Lung (tissue), 12 donors: ENCODE measurements around the gene GNAS-AS1. TPM values are rescaled to one million over a fixed set of nuclear protein-coding genes. Genes with fewer than 3 reads are reported as not detected.
"Not testable (repeated sequence)": the region's sequence is repeated elsewhere in the genome, so short reads cannot be mapped to it uniquely, and the experiment has no call there.

Experiments used
- ATAC-seq: fragments of 200-7000 bp; cut with Tn5 transposase; one replicate; pipeline ENCODE4 v1.9.1; 2020; ENCODE audit warnings: moderate number of reproducible peaks; ENCODE audit not compliant: insufficient read depth, low FRiP score
- DNase-seq, 3 donors: peaks; one replicate each; pipeline ENCODE4 v3.0.0-alpha.2; 2013 to 2017
- H3K27ac ChIP-seq, 2 donors: one replicate each; pipeline ENCODE4 v1.5.1; 2013; ENCODE audit warnings: mild to moderate bottlenecking in 2 of 2, moderate library complexity in 2 of 2, control low read depth in 1 of 2, inconsistent platforms in 1 of 2, low read depth in 1 of 2, low read length in 1 of 2
- H3K27me3 ChIP-seq, 3 donors: one replicate each; pipeline ENCODE4 v1.5.1; 2013; ENCODE audit warnings: low read length in 2 of 3; ENCODE audit not compliant: control insufficient read depth in 3 of 3, insufficient read depth in 3 of 3
- H3K36me3 ChIP-seq, 4 donors: one replicate each; pipeline ENCODE4 v1.5.1; 2013; ENCODE audit warnings: low read length in 4 of 4, mild to moderate bottlenecking in 1 of 4, moderate library complexity in 1 of 4; ENCODE audit not compliant: control insufficient read depth in 4 of 4, insufficient read depth in 4 of 4
- H3K4me1 ChIP-seq, 5 donors: one replicate each; pipeline ENCODE4 v1.5.1; 2013; ENCODE audit warnings: low read length in 5 of 5, mild to moderate bottlenecking in 2 of 5, moderate library complexity in 1 of 5; ENCODE audit not compliant: control insufficient read depth in 5 of 5, insufficient read depth in 5 of 5
- H3K4me3 ChIP-seq: one replicate; pipeline ENCODE4 v1.5.1; 2013; ENCODE audit warnings: mild to moderate bottlenecking, control low read depth, moderate library complexity
- H3K9ac ChIP-seq, 2 donors: one replicate each; pipeline ENCODE4 v1.5.1; 2013; ENCODE audit warnings: low read length in 2 of 2, control low read depth in 1 of 2; ENCODE audit not compliant: insufficient read depth in 1 of 2
- H3K9me3 ChIP-seq, 4 donors: one replicate each; pipeline ENCODE4 v1.5.1; 2013; ENCODE audit warnings: low read length in 3 of 4, mild to moderate bottlenecking in 1 of 4, moderate library complexity in 1 of 4; ENCODE audit not compliant: control insufficient read depth in 4 of 4, insufficient read depth in 3 of 4
- WGBS, 2 donors: extraction: QIAGEN DNeasy Blood & Tissue Kit; methylation state at CpG; one replicate each; pipeline ENCODE4 v1.1.7; 2013; 5-methylcytosine and 5-hydroxymethylcytosine counted together
- polyA plus RNA-seq, 2 donors: library from polyadenylated mRNA; stranded (reverse); fragments of 200-250 nt; gene quantifications; one replicate each; pipeline ENCODE4 v1.2.1, GENCODE V29; 2013
- total RNA-seq, 2 donors: library from RNA; depleted of rRNA in 1 of 2; stranded (reverse); fragments of >200 nt in 1 of 2; gene quantifications; one replicate each; pipeline ENCODE4 v1.2.1, GENCODE V29; 2014 to 2021
- TF ChIP-seq, protein P1 (sequence below): IDR thresholded peaks from 2 replicates; pipeline ENCODE4 v1.5.1; 2012; ENCODE audit warnings: mild to moderate bottlenecking; ENCODE audit errors: control extremely low read depth, extremely low read depth
- donor health status: control.
- donor health status: control.
- donor health status: Bipolar disorder and iron deficiency.
- donor health status: healthy.
- donor health status: DM: yes; HTN: yes; CAD: no.

GNAS-AS1 gene
- total and polyA plus RNA-seq, 4 donors = 0.07 to 1.9 (median 0.74) TPM

DNA sequence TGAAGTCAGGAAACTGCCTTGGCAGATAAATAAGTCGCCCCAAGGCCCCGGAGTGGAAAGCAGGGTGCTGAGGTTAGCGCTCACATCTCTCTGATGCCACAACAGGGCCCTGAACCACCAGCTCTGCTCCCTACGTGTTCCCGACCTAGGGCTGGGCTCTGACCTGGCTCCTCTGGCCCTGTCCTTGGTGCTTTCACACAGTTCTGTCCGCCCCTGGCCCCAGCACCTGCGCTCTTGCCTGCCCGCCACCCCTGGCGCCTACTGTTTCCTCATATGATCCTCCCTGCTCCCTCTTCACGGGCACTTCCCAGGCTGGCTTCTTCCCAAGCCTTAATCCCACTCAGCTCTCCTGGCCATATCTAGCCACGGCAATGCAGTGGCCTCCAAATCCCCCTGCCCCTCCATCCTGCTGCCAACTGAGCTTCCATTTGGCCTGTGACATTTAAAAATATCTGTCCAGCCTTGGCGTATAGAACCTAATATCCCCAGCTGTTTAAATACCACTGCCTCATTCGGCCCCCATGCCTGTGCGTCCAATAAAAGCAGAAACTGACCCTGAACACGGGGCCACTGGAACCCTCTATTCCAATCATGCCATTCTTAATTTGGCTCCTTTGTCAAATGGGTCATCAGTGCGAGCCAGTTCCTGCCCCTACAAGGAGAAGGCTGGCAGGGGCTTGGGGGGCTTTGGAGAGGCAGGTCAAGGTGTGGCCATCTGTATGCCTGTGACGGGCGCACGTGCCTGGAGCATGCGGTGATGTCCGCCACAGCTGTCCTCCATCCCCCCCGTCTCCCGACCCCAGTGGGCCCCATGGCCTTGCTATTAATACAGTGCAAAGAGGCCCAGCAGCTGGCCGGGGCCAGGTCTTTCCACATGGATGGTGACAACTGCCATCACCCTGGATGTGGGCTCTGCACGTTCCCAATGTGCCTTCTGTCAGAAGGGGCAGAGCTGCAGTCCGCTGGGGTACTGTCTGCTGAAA is 27.7 kb downstream of the GNAS-AS1 start:
- ATAC-seq (no peak), DNase-seq (no peak)
- Histone ChIP-seq H3K9me3 (peaks cover 0 to 2% (median 0%) of the 10 kb centered on the region in 4 donors), H3K27me3 (no peaks in the 10 kb centered on the region), H3K4me3 (no peak overlapping the region), H3K4me1 (peaks cover 0 to 12% (median 0%) of the 10 kb centered on the region in 5 donors), H3K9ac (no peak overlapping the region), H3K36me3 (no peaks in the 10 kb centered on the region), H3K27ac (no peak overlapping the region)
- WGBS, 2 donors = 93 to 95% methylated on average over 26 of the region's 26 CpGs
- TF ChIP-seq, protein P1, sequence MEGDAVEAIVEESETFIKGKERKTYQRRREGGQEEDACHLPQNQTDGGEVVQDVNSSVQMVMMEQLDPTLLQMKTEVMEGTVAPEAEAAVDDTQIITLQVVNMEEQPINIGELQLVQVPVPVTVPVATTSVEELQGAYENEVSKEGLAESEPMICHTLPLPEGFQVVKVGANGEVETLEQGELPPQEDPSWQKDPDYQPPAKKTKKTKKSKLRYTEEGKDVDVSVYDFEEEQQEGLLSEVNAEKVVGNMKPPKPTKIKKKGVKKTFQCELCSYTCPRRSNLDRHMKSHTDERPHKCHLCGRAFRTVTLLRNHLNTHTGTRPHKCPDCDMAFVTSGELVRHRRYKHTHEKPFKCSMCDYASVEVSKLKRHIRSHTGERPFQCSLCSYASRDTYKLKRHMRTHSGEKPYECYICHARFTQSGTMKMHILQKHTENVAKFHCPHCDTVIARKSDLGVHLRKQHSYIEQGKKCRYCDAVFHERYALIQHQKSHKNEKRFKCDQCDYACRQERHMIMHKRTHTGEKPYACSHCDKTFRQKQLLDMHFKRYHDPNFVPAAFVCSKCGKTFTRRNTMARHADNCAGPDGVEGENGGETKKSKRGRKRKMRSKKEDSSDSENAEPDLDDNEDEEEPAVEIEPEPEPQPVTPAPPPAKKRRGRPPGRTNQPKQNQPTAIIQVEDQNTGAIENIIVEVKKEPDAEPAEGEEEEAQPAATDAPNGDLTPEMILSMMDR = no peak

DNA sequence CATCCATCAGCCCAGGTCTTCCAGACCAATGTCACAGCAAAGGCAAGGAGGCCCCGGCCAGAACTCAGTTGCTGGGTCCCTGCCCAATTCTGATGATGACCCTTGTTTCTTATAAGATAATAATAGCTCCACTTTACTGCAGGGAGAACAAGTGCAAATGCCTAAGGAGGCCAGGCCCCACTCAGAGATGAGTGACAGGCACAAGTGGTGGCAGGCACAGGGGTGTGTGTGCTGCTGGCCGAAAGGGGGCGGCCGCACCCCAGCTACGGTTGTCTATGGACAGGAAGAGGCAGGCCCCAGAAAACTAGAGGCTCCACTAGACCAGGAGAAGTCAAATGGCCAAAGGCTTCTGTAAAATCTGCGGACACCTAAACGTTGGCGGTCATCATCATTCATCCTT is 28.6 kb downstream of the GNAS-AS1 start:
- DNase-seq (no peak), ATAC-seq (no peak)
- Histone ChIP-seq H3K27ac (no peak overlapping the region), H3K36me3 (no peaks in the 10 kb centered on the region), H3K9me3 (no peaks in the 10 kb centered on the region), H3K4me3 (no peak overlapping the region), H3K4me1 (peaks cover 0 to 12% (median 0%) of the 10 kb centered on the region in 5 donors), H3K27me3 (no peaks in the 10 kb centered on the region), H3K9ac (no peak overlapping the region)
- TF ChIP-seq, protein P1 = no peak
- WGBS, 2 donors = 85 to 92% methylated on average over 8 of the region's 8 CpGs

DNA sequence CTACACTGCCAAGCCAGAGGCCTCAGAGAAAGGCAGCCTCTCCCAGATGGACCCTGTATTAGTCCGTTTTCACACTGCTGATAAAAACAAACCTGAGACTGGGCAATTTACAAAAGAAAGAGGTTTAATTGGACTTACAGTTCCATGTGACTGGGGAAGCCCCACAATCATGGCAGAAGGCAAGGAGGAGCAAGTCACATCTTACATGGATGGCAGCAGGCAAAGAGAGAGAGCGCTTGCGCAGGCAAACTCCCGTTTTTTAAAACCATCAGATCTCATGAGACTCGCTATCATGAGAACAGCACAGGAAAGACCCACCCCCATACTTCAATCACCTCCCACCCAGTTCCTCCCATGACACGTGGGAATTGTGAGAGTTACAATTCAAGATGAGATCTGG is 30.2 kb downstream of the GNAS-AS1 start:
- DNase-seq, H3K27ac ChIP-seq, H3K36me3 ChIP-seq, ATAC-seq, H3K4me3 ChIP-seq, H3K9ac ChIP-seq, H3K27me3 ChIP-seq, H3K9me3 ChIP-seq: not testable (repeated sequence)
- H3K4me1 ChIP-seq = peaks cover 0 to 12% (median 0%) of the 10 kb centered on the region in 5 donors
- WGBS, 2 donors = 89 to 94% methylated on average over 6 of the region's 6 CpGs

DNA sequence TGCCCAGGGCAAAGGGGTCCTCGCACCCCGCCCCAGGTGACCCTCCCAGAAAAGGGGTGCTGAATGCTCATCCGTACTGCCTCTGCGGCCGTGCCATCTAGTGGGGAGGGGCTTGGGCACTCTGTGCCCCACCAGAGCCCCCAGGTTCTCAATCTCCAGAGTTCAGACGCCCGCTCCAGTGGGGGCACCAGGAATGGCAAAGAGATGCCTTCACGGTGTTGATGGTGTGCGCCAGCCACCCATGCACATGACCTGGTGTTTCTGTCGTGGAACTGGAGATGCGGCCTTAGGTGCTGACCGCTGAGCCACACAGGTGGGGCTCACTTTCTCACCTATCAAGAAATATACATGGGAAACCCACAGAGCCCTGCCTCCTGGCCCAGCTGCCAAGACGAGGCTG is 30.8 kb downstream of the GNAS-AS1 start:
- no peak overlapping the region for H3K4me3 ChIP-seq
- WGBS, 2 donors = 96 to 97% methylated on average over 13 of the region's 13 CpGs
- peaks cover 0 to 12% (median 0%) of the 10 kb centered on the region in 5 donors for H3K4me1 ChIP-seq
- no peaks in the 10 kb centered on the region for H3K27me3 ChIP-seq
- no peak for ATAC-seq
- no peak for DNase-seq
- no peak overlapping the region for H3K27ac ChIP-seq
- no peaks in the 10 kb centered on the region for H3K36me3 ChIP-seq
- TF ChIP-seq, protein P1 = no peak
- no peak overlapping the region for H3K9ac ChIP-seq
- no peaks in the 10 kb centered on the region for H3K9me3 ChIP-seq
